Transverse colon (tissue), 4 donors: Measurements from ENCODE around the gene WDR83.

ENCODE experiments used
- CTCF ChIP-seq, 5 experiments: fragments of 200-600 bp in 3 of 5; fragments of 450-650 bp in 2 of 5; sonication (generic) in 3 of 5; IDR thresholded peaks; 1 replicate in 2 of 5; 2 replicates in 3 of 5; pipeline ENCODE4 v1.5.1; 2016 to 2017; ENCODE audit warnings: antibody characterized with exemption in 5 of 5, inconsistent platforms in 3 of 5, mild to moderate bottlenecking in 2 of 5, moderate library complexity in 1 of 5
- EP300 ChIP-seq: sonication (generic); formaldehyde crosslinking; IDR thresholded peaks from one replicate; pipeline ENCODE4 v1.6.1; 2017; ENCODE audit warnings: antibody characterized with exemption, low read depth
- POLR2A ChIP-seq: fragments of 450-650 bp; IDR thresholded peaks from one replicate; pipeline ENCODE4 v1.6.1; 2016; ENCODE audit warnings: antibody characterized with exemption, mild to moderate bottlenecking, moderate library complexity
- POLR2AphosphoS5 ChIP-seq, 3 donors: sonication (generic); formaldehyde crosslinking; IDR thresholded peaks; one replicate each; pipeline ENCODE4 v1.6.1; 2016; ENCODE audit warnings: antibody characterized with exemption in 3 of 3

- TF ChIP-seq CTCF (IDR thresholded peaks at IDR 0.05) (no peak), EP300 (no peak), POLR2A (no peak), POLR2AphosphoS5 (IDR thresholded peaks at IDR 0.05) (no peak)
Observed at GRCh38 chr19:12680034-12680433, 13.4 kb downstream of the WDR83 start.
